ENCODE results near the gene NHERF2.

The NHERF2 gene

DNA sequence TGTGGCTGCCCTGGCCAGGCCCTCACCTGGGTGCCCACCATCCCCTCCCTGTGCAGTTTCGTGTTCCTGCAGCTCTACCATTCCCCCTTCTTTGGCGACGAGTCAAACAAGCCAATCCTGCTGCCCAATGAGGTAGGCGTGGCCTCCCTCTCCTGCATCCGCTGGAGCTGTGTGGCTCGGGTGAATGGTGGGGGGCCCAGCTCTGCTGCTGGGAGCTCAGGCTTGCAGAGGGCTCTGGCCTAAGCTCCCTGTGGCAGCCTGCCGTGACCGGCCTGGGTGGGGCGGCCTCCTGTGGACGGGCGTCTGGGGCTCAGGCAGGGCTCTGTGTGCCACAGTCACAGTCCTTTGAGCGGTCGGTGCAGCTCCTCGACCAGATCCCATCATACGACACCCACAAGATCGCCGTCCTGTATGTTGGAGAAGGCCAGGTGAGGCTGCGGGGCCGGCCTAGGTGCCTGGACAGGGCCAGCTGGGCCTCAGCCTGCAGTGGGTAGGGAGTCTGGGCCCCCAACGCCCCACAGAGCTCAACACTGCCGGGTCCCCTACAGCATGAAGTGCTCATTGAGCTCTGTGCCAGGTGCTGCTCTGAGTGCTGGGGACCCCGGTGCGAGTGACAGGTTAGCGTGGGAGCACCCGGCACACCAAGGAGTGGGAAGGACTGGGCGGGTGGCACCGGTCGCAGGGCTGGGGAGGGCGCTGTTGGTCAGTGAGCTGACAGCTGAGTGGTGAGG lies 58.4 kb downstream of the NHERF2 start:
- no peak for DNase-seq

DNA sequence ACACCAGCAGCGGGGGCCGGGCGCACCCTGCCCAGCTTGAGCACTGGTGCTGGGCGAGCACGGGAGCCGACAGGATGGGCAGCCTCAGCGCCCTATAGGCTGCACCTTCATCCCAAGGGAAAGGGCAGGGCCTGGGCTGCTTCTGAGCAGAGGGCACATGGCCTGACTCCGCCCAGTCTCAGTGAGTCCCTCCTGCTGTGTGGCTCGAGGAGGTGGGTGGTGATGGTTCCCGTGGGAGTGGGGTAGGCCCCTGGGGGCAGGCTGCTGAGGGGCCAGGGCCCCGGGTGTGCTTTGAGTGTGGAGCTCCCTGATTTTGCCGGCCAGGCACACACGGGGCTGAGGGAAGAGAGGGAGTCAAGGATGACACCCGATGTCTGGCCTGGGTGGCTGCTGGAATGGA lies 59.0 kb downstream of the NHERF2 start:
- DNase-seq = no peak

GRCh38 chr16:2086106-2086742 lies 59.5 kb downstream of the NHERF2 start:
- DNase-seq = no peak

DNA sequence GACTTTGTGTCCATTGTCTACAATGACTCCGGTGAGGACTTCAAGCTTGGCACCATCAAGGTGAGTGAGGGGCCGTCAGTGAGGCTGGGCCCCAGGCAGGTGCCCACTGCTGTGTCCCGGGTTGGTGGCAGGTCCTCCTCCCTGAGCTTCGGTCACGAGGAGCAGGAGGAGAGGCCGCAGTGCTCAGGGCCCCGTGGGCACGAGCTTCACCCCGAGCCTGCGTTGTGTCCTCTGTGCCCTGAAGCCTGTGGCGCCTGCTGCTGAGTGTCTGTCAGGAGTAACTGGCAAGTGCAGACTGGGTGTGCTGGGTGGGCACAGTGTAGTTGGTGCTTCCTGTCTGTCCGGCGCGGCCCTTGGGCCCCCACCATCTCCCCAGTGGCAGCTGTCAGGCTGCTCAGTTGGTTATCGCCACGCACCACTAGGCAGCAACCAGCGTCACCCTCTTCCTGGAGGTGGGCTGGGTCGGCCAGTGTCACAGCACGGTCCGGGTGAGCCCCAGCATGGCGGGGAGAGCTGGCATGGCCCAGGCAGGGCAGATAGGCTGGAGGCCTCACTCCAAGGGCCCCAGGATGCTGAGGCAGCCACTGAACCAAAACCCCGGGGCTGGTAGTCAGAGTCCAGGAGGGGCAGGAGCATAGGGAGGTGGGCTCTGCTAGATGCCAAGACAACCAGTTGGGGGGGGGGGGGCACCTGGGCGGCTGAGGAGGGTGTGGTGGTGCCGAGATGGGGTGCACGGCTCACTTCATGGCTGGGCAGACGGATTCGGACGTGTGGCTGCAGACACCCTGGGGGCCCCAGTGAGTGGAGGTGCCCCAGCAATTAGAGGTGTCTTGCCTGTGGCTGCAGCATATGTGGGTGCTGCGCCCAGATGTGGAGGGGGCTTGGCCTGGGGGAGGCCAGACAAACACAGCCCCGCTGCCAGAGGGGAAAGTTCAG lies 60.4 kb downstream of the NHERF2 start:
- no peak for DNase-seq

DNA sequence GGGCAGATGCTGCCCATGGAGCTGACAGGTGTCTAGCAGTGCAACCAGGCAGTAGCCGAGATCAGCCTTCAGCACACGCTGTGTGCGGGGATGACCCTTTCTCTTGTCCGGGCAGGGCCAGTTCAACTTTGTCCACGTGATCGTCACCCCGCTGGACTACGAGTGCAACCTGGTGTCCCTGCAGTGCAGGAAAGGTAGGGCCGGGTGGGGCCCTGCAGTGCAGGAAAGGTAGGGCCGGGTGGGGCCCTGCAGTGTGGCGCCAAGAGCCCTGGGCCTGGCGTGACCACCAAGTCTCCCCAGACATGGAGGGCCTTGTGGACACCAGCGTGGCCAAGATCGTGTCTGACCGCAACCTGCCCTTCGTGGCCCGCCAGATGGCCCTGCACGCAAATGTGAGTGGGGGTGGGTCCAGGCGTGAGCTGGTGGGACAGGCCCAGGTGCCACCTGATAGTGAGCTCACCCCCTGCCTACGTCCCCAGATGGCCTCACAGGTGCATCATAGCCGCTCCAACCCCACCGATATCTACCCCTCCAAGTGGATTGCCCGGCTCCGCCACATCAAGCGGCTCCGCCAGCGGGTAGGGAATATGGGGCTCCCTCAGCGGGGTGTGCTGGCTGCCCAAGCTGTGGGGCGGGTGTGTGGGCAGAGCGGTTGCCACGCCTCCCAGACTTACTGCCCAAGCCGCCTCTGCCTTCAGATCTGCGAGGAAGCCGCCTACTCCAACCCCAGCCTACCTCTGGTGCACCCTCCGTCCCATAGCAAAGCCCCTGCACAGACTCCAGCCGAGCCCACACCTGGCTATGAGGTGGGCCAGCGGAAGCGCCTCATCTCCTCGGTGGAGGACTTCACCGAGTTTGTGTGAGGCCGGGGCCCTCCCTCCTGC lies 61.3 kb downstream of the NHERF2 start:
- DNase-seq = no peak

All from CD4-positive, alpha-beta T cell treated with Interleukin-10 for 1 hour (primary cell).